Hindlimb muscle (tissue), 1 donor: ENCODE measurements around the gene PXDN. TPM values are rescaled to one million over a fixed set of nuclear protein-coding genes. Genes with fewer than 3 reads are reported as not detected.

ENCODE experiments used
- DNase-seq: peaks from one replicate; pipeline ENCODE4 v3.0.0-alpha.2; 2013
- polyA plus RNA-seq: library from polyadenylated mRNA; unstranded; fragments of 120-200 nt; gene quantifications from one replicate; pipeline ENCODE4 v1.2.1, GENCODE V29; 2013; ENCODE audit not compliant: insufficient read length

PXDN gene
- polyA plus RNA-seq, 1 donor = 140 TPM

GRCh38 chr2:1660656-1661640 is 83.4 kb downstream of the PXDN start:
- no peak for DNase-seq

- DNase-seq = no peak
Measured at GRCh38 chr2:1659951-1660565, 84.3 kb downstream of the PXDN start.

GRCh38 chr2:1658394-1659151 is 85.7 kb downstream of the PXDN start:
- DNase-seq = no peak

- no peak for DNase-seq
Measured at GRCh38 chr2:1656961-1657841, 87.1 kb downstream of the PXDN start.

- DNase-seq = no peak
Measured at GRCh38 chr2:1656326-1656960, 87.9 kb downstream of the PXDN start.

DNA sequence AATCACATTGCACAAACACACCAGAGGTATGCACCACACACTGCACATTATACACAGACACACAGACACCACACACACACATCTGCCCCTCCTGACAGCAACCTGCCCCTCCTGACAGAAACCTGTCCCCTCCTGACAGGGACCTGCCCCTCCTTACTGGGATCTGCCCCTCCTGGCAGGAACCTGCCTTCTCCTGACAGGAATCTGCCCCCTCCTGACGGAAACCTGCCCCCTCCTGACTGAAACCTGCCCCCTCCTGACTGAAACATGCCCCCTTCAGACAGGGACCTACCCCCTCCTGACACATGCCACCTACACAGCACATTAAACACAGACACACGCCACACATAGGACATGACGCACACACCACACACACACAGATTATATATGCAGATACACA is 88.9 kb downstream of the PXDN start:
- no peak for DNase-seq

- DNase-seq = no peak
Measured at GRCh38 chr2:1654696-1655374, 89.5 kb downstream of the PXDN start.

- DNase-seq = no peak
Measured at GRCh38 chr2:1653956-1654695, 90.2 kb downstream of the PXDN start.

DNA sequence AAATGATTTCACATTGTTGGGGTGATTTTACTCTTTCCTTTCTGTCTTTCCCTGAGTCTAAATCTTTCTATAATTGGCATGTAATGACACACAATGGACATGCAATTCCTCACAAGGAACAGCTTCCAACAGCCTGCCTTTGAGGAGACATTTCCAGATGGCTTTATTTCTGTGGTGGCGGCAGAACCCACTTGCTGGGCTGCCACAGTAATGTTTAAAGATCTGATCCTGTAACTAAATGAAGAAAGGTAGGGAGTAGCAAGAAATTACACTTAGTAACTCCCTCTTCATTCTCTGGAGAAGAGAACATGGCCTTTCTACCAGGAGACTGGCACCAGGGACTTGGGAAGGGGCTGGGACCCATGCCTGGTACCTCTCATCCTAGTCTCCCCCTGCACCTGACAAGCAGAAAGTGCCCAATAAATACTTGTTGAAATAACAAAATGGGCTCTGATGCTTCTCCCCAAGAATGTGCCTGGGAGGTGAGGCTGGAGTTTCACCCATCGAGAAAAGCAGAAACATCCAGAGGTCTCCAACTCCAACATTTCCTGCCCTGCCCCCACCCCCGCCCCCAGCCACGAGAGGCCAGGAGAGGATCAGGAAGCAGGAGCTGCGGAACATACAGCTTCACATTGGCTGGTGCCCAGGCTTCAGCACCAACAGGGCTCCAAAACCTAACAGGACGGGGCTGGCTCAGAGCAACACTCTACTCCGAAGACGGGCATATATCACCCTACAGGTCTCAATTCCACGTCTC is 92.1 kb downstream of the PXDN start:
- peak; percentile 36 for DNase-seq

DNA sequence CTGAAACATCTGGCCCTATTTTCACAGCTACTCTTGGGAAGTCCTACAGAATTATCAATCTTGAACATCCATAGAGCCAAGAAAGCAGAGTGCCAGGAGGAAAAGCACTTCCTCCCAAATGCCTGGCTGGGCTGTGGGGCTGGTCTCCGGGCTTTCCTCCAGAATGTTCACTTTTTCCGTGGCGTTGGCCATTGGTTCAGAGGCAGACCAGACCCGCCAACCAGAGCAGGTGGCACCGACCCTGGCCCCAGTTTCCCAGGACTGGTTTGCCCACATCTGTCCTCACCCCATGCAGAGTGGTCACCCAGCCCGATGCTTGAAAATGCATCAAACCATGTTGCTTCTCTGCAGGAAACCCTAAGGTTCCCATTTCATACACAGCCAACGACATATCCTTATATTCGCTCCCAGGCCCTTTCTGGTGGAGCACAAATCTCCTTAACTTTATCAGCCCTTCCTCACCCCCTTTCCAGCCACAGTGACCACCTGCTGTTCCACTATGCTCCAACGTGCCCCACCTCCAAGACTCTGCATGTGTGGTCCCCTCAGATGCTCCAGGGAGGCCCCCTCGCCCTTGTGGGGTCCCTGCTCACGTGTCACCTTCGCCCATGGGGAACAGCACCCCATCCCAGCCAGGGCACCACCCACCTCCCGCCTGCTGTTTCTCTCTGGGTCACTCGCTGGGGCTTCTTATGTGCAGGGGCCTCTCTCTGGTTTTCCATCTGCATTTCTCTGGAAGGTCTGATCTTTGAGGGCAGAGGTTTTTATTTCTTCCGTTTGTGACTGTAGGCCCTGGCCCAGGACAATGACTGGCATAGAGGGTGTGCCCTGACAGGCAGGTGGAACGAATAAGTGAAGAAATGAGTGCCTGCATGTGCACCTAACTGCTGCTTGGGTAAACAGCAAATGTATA is 92.9 kb downstream of the PXDN start:
- DNase-seq = no peak

GRCh38 chr2:1650085-1650872 is 94.0 kb downstream of the PXDN start:
- no peak for DNase-seq

DNA sequence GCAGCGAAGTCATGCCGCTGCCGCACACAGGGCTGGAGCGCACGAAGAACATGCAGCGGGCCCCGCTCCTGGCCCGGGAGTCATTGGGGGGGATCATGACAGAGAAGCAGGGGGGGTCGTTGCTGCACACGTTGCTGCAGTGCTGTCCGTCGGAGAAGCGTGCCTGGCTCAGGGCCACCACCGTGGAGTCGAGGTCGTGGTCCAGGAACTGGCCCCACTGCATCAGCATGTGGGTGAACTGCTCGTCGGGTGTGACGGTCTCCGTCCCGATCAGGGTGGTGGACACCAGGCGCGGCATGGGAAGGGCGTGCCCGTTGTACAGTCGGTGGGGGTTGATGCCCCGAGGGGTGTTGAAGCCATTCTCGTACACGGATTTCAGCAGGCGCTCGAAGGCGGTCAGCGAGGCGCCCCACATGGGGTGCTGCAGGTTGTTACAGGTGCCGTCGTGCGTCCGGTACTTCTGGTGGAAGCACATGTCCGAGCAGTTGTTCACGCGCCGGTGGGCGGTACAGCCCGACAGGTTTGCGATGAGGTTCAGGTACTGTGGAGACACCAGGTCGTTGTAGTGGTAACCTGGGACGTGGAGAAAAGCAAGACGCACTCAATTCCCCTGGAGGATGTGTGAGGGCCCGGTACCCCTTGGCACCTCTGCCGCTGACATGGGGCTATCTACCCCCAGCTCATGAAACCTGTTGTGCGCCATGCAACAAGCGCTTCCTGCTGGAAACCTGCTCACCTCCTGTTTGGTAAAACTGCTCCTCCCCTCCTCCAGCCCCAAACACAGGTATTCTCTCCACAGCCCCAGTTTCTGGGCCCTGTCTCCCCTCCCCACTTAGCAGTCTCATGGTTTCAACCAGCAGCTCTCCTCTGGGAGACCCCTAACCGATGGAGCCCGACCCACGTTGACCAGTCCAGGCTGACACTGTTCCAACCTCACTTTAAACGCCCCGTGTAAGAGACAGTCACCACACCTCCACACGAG is 94.9 kb downstream of the PXDN start:
- DNase-seq = no peak

GRCh38 chr2:1648241-1649102 is 95.8 kb downstream of the PXDN start:
- no peak for DNase-seq

DNA sequence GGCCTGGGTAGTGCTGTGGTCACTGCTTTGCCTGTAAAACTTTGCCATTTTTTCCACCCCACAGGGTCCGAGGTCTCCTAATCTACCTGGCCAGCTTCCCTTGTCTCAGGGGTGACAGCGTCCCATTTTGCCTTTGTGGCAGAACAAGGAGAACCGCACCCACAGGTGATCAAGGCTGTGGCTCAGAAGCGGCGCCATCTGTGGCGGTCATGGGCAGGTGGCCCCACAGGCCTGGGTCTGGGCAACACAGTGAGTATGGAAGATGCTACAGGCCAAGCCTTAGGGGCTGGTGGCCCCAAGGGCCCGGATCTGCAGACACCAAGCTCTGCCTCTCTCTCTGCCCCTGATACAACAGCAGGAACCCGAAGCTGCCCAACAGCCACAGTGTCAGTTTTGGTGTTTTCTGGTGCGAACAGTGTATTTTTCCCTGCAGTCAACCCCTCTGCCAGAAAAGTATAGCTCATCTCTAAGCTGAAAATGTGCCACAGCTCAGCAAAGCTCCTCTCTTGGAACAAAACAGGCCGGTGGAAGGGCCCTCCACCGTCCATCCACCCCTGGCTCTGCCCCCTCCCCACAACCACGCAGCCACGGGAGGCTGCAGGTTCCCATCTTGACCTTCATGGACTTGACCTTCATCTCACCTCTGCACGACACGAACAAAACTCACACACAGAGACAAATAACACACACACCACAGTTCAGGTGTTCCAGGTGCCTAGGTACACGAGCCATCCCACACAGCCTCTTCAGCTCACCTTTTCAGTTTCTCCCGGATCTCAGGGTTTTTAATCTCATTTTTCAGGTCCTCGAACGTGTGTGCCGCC is 96.7 kb downstream of the PXDN start:
- no peak for DNase-seq
